HCEC 1CT (cell line): ENCODE results near the gene CLEC18A.
A peak's percentile ranks its signal among the peaks of the same experiment; 100 is the strongest.
"Not testable (repeated sequence)": the region's sequence is repeated elsewhere in the genome, so short reads cannot be mapped to it uniquely, and the experiment has no call there.

Experiments used
- DNase-seq: peaks from one replicate; pipeline ENCODE4 v3.0.0-alpha.2; 2017

Gene CLEC18A

DNA sequence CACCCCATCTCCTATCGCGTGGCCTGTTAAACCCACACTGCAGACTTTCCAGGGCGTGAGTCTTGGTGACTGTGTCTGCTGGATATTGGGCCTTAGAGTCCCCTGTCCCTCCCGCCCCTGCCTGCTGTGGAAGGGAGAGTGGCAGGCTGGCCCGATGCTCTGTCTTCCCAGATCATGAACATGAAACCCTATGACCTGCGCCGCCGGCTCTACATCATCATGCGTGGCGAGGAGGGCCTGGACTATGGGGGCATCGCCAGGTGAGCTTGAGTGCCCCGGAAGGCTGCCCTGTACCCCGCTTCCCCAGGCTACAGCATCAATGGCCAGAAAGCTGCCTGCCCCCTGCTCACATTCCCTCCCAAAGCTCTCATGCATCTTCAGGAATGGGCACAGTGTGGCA, 19.5 kb upstream of the CLEC18A start:
- no peak for DNase-seq

- DNase-seq = no peak
Observed at GRCh38 chr16:69932228-69932627, 18.9 kb upstream of the CLEC18A start.

DNA sequence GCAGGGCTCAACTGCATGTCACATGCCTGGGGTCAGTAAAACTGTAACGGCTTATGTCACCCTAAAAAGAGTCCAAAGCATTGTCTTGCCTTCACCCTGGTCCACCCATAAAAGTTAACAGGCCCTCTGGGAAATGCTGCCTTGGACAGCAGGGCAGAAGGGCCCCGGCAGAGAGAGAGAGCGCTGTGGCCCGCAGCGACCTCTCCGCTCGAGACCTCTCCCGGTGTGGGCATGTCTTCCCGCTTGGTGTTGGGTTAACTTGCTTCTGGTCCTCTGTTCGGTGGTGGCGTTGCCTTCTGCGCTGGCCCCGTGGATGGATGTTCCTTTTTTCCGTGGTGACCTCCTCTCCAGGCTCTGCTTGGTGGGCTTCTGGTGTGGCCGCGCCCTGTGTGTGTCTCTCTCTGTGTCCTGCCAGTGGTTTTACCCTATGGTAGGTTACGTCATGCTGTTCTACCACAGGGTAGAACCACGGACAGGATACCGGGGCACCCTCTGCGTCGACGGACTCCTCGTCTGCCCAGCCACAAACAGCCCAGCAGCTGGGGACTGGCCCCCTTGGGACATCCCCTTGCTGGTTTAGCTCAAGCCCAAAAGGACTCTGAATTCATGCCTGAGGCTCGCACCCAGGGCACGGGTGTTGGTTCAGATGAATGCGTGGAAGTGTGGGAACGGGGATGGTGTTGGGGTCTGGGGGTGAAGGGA, 18.3 kb upstream of the CLEC18A start:
- DNase-seq = no peak

DNA sequence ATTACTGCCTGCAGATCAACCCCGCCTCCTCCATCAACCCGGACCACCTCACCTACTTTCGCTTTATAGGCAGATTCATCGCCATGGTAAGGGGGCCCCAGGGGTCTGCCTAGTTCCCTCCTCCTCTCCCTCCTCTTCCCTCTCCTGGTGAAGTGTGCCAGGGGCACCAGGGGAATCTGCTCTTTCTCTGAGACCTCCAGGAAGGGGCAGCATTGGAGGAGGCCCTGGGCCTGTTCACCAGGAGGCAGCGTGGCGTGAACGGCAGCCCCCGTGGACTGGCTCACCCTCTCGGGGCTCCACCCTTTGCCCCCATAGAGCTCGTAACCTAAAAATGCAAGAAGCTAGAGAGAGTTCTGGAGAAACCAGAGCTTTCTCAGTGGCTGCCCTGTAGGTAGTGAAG, 17.1 kb upstream of the CLEC18A start:
- no peak for DNase-seq

- DNase-seq = no peak
Observed at GRCh38 chr16:69934751-69935150, 16.4 kb upstream of the CLEC18A start.

GRCh38 chr16:69935278-69935711, 15.8 kb upstream of the CLEC18A start:
- no peak for DNase-seq

DNA sequence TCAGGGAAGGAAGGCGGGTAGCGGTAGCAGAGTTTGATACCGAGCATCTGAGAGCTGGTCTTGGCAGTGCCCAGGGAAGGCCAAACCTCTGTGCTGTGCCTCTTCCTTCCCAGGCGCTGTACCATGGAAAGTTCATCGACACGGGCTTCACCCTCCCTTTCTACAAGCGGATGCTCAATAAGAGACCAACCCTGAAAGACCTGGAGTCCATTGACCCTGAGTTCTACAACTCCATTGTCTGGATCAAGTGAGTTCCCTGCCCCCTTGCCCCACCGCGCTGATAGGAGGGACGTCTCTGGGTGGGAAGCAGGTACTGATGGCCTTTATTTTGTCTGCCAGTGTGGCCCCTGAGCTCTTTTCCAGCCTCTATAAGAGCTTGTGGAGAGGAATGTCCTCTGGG, 15.4 kb upstream of the CLEC18A start:
- DNase-seq = no peak

- DNase-seq = no peak
Observed at GRCh38 chr16:69936252-69936651, 14.9 kb upstream of the CLEC18A start.

DNA sequence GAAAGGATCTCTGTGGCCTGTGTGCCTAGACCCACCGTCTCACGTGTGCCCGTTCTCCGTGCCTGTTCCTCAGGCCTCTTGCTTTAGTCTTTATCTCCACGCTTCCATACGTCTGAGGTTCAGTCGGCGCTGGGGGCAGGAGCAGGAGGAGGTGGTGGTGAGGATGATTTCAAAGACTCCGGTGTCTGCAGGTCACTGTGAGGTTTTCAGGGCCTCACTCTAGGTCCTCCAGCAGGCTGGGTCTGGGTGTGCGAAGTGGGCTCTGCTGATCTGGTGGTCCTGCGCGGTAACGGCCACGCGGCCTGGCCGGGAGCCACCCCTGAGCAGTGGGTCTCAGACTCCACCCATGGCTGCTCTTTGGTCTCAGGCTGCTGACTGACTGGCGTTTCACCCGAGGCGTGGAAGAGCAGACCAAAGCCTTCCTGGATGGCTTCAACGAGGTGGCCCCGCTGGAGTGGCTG, 14.4 kb upstream of the CLEC18A start:
- DNase-seq = no peak

- peak; percentile 3 for DNase-seq
Observed at GRCh38 chr16:69937465-69937951, 13.6 kb upstream of the CLEC18A start.

- DNase-seq = no peak
Observed at GRCh38 chr16:69938981-69939820, 11.9 kb upstream of the CLEC18A start.

DNA sequence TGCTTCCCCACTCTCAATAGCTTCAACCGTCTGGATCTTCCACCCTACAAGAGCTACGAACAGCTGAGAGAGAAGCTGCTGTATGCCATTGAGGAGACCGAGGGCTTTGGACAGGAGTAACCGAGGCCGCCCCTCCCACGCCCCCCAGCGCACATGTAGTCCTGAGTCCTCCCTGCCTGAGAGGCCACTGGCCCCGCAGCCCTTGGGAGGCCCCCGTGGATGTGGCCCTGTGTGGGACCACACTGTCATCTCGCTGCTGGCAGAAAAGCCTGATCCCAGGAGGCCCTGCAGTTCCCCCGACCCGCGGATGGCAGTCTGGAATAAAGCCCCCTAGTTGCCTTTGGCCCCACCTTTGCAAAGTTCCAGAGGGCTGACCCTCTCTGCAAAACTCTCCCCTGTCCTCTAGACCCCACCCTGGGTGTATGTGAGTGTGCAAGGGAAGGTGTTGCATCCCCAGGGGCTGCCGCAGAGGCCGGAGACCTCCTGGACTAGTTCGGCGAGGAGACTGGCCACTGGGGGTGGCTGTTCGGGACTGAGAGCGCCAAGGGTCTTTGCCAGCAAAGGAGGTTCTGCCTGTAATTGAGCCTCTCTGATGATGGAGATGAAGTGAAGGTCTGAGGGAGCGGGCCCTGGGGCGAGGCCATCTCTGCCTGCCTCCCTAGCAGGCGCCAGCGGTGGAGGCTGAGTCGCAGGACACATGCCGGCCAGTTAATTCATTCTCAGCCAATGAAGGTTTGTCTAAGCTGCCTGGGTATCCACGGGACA, 11.1 kb upstream of the CLEC18A start:
- DNase-seq = no peak

DNA sequence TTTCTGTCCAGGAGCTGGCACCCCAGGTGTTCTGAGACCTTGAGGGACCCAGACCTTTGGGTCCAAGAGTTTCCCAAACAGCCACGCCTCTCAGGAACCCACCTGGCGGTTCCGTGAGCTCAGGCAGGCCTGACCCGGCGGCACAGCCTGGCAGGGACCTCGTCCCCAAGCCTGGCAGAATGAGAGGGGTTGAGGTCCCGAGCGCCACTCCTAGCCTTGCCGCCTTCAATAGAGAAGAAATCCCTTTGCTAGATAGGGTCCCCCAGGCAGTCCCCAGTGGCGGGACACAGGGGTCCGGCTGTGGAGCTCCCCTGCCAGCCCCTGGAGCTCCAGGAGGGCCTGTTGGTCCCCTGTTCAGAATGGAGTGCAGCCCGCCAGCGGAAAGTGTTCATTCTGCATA, 10.5 kb upstream of the CLEC18A start:
- no peak for DNase-seq

DNA sequence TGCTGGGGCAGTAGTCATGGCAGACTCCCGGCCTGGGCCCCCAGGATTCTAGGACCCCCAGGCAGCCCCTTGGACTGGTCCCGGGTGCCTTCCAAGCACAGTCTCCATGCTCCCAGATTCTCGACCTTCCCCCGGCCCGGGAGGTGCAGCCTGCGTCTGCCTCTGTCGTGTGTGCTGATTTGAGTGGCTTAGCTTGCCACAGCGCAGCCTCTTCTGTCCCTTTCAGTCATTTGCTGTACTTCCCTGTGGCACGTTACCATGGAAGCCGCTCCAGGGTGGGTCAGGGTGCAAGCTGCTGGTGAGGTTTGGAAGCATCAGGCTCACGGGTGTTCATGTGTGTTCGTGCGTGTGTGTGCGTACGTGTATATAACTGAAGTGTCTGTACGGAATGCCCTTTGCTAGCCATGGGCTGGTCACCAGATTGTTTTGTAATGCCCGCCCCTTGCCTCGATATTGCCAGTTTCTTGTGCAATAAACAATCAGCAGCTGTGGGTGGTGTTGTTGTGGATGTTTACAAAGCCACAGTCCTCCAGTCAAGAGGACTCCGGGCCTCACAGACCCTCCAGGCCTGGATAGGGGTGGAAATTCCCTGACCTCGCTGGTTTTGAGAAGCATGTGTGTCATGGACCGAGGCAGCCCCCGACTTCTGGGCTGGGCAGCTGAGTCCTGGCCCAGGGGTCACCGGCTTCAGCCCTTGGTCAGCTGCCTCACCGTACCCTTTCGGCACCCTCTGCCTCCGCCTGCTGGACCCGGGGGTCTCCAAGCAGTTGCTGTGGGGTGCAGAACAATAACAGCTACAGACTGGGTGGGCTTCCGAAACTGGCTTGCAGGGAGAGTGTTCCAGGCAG, 9.7 kb upstream of the CLEC18A start:
- DNase-seq = no peak

DNA sequence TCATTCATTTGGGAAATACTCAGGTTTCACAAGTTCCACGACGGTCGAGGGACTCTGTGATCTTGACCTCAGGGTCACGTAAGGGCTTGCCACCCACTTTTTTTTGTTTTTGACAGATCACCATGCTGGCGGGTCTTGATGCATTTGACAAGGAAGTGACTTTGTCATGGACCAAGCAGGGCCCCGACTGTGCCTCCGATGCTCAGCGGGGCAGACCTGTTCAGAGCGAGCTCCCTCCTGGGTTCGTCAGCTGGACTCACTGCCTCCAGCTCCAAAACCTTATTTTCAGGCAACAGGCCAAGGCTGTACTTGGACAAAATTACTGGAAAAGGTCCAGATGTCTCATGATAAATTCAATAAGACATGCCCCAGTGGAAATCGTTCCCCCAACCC, 9.0 kb upstream of the CLEC18A start:
- DNase-seq = no peak

GRCh38 chr16:69942627-69943170, 8.4 kb upstream of the CLEC18A start:
- no peak for DNase-seq

- DNase-seq = not testable (repeated sequence)
Observed at GRCh38 chr16:69943241-69944036, 7.7 kb upstream of the CLEC18A start.

DNA sequence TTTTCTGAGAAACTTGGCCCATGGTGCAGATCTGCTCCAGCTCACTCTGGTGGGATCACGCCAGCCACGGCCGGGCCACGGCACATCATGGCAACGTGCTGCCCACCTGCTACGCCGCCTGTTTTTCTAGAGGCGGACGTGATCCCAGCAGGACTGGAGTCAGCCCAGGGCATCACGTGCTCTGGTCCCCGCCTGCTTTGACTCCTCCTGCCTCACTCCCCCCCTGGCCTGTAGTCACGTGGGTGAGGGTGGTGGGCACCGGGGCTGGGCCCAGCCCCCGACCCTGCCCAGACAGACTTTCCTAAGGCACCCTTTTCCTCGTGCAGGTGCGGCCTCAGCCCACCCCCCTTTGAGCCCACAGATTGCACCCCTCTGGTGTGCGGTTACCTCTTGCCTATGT, 723 bp upstream of the CLEC18A start:
- DNase-seq = not testable (repeated sequence)

- DNase-seq = not testable (repeated sequence)
Observed at GRCh38 chr16:69951672-69952031, 518 bp downstream of the CLEC18A start.

DNA sequence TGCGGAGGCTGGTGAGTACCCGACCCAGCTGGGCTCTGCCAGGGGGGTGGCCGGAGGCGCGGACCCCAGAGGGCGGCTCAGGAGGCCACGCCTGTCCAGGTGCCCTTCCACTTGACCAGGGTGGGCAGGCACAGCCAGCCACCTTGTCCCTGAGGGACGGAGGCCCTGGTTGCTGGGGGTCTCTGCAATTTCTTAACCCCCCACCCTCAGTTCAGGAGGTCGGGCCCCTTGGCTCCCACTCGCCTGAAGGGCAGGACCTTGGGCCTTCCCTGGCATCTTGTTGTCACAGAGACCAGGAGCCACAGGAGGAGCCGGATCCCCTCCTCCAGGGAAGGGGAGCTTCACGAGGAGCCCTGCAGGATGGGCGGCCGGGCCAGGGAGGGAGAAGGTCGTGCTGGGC, 982 bp downstream of the CLEC18A start:
- DNase-seq = not testable (repeated sequence)
